OCI-LY1 (cell line): Measurements from ENCODE around the gene ACTL10.

Experiments used
- EZH2 ChIP-seq: fragments of 200-600 bp; sonication (generic), shearing (Covaris generic); IDR thresholded peaks from 2 replicates; pipeline ENCODE4 v1.8.0; 2017; ENCODE audit warnings: borderline replicate concordance, mixed run types, mild to moderate bottlenecking, antibody characterized with exemption, low read length, moderate library complexity, mixed read lengths
- TF ChIP-seq, protein P1 (sequence below): fragments of 200-600 bp; sonication (generic), shearing (Covaris generic); IDR thresholded peaks from 2 replicates; pipeline ENCODE4 v1.5.1; 2017; ENCODE audit warnings: mild to moderate bottlenecking, antibody characterized with exemption, low read length, moderate library complexity, mixed read lengths

DNA sequence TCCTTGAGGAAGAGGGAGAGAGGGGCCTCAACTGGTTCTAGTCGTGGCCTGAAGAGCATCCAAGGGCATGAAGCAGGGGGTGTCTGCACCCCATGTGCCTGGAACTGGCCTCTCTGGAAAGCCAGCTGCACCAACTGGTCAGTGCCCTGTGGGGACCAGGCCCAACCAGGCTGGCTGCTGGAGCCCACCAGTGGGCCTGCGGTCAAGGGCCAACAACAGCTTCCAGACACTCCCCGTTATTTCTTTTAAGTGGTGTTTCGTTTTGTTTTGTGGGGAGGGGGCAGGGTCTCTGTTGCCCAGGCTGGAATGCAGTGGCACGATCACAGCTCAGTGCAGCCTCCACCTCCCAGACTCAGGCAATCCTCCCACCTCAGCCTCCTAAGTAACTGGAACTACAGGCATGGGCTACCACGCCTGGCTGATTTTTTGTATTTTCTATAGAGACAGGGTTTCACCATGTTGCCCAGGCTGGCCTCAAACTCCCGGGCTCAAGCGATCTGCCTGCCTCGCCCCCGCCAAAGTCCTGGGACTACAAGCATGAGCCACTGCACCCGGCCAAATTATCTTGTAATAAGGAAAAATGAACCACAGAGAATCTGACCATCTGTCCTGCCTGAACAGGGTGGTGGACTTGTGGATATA, 16.5 kb upstream of the ACTL10 start:
- TF ChIP-seq, protein P1, sequence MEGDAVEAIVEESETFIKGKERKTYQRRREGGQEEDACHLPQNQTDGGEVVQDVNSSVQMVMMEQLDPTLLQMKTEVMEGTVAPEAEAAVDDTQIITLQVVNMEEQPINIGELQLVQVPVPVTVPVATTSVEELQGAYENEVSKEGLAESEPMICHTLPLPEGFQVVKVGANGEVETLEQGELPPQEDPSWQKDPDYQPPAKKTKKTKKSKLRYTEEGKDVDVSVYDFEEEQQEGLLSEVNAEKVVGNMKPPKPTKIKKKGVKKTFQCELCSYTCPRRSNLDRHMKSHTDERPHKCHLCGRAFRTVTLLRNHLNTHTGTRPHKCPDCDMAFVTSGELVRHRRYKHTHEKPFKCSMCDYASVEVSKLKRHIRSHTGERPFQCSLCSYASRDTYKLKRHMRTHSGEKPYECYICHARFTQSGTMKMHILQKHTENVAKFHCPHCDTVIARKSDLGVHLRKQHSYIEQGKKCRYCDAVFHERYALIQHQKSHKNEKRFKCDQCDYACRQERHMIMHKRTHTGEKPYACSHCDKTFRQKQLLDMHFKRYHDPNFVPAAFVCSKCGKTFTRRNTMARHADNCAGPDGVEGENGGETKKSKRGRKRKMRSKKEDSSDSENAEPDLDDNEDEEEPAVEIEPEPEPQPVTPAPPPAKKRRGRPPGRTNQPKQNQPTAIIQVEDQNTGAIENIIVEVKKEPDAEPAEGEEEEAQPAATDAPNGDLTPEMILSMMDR: no peak
- TF ChIP-seq EZH2: no peak
